Hematopoietic multipotent progenitor cell (in vitro differentiated cells): Measurements from ENCODE around the gene TMEM167B. TPM values are rescaled to one million over a fixed set of nuclear protein-coding genes. Genes with fewer than 3 reads are reported as not detected.
A peak's percentile ranks its signal among the peaks of the same experiment; 100 is the strongest.
"Not testable (repeated sequence)": the region's sequence is repeated elsewhere in the genome, so short reads cannot be mapped to it uniquely, and the experiment has no call there.

Source experiments
- DNase-seq, 3 donors: peaks; one replicate each; pipeline ENCODE4 v3.0.0-alpha.2; 2011 to 2015; ENCODE audit warnings: low read depth in 2 of 3, low spot score in 2 of 3
- total RNA-seq: library from RNA; depleted of rRNA; stranded (reverse); fragments of >200 nt; gene quantifications from one replicate; pipeline ENCODE4 v1.2.3, GENCODE V29; 2012

TMEM167B gene
- total RNA-seq, result 14.8 TPM

- peak; percentile 64 to 95 (median 92) for DNase-seq
Observed at GRCh38 chr1:109090196-109091077, at the start of gene TMEM167B. Gene TMEM167B (plus strand): TSS chr1:109090764. CDS start chr1:109090873, 109 bp downstream.

GRCh38 chr1:109040989-109041620 is 49.5 kb upstream of the TMEM167B start:
- DNase-seq, result peak; percentile 4 to 65 (median 48)

- DNase-seq, result peak; percentile 89 to 98 (median 97)
Observed at GRCh38 chr1:109041621-109042468, 48.7 kb upstream of the TMEM167B start, which contains the start of gene WDR47. Gene WDR47 (minus strand): TSS chr1:109042102. CDS start chr1:109023512, 18,590 bp downstream.

GRCh38 chr1:109045595-109045994 is 45.0 kb upstream of the TMEM167B start:
- DNase-seq, result no peak

GRCh38 chr1:109046671-109047070 is 43.9 kb upstream of the TMEM167B start:
- no peak for DNase-seq

- no peak for DNase-seq
Observed at GRCh38 chr1:109047339-109047738, 43.2 kb upstream of the TMEM167B start.

- DNase-seq, result no peak
Observed at GRCh38 chr1:109048335-109048734, 42.2 kb upstream of the TMEM167B start.

GRCh38 chr1:109050228-109050995 is 40.2 kb upstream of the TMEM167B start:
- no peak for DNase-seq

- DNase-seq, result not testable (repeated sequence)
Observed at GRCh38 chr1:109052145-109052544, 38.4 kb upstream of the TMEM167B start.

- no peak for DNase-seq
Observed at GRCh38 chr1:109056064-109056463, 34.5 kb upstream of the TMEM167B start.

- DNase-seq, result no peak
Observed at GRCh38 chr1:109059026-109059425, 31.5 kb upstream of the TMEM167B start.

- DNase-seq, result no peak
Observed at GRCh38 chr1:109060707-109061106, 29.9 kb upstream of the TMEM167B start.

GRCh38 chr1:109061183-109061582 is 29.4 kb upstream of the TMEM167B start:
- no peak for DNase-seq

- DNase-seq, result no peak
Observed at GRCh38 chr1:109065137-109065536, 25.4 kb upstream of the TMEM167B start.

- no peak for DNase-seq
Observed at GRCh38 chr1:109067883-109068282, 22.7 kb upstream of the TMEM167B start.

- DNase-seq, result no peak
Observed at GRCh38 chr1:109069294-109069693, 21.3 kb upstream of the TMEM167B start.

GRCh38 chr1:109075531-109076490 is 14.8 kb upstream of the TMEM167B start, which contains the start of gene TAF13:
Gene TAF13 (minus strand): TSS chr1:109076003. CDS start chr1:109075947, 56 bp downstream.
- DNase-seq, result peak; percentile 74 to 92 (median 91)

GRCh38 chr1:109078317-109078716 is 12.2 kb upstream of the TMEM167B start:
- no peak for DNase-seq

- no peak for DNase-seq
Observed at GRCh38 chr1:109079240-109079622, 11.3 kb upstream of the TMEM167B start.
